MM.1S (cell line): Measurements from ENCODE around the gene CCDC81.

Source experiments
- DNase-seq: peaks from one replicate; pipeline ENCODE4 v3.0.0-alpha.2; 2015
- H2AFZ ChIP-seq: fragments of 300-600 bp; sonication (generic); 2 replicates; pipeline ENCODE4 v1.6.0; 2016; ENCODE audit warnings: antibody characterized with exemption, low read length
- H3F3A ChIP-seq: fragments of 300-600 bp; sonication (generic); 2 replicates; pipeline ENCODE4 v1.6.1; 2016; ENCODE audit warnings: mild to moderate bottlenecking, antibody characterized with exemption, low read length, moderate library complexity, mixed read lengths; ENCODE audit not compliant: insufficient read depth
- H3K27ac ChIP-seq: fragments of 300-600 bp; sonication (generic); 2 replicates; pipeline ENCODE4 v1.5.1; 2016; ENCODE audit warnings: mild to moderate bottlenecking, low read length
- H3K27me3 ChIP-seq: fragments of 300-600 bp; sonication (generic); replicated peaks from 2 replicates; pipeline ENCODE4 v1.6.0; 2016; ENCODE audit warnings: low read length; ENCODE audit not compliant: insufficient read depth
- H3K36me3 ChIP-seq: fragments of 300-600 bp; sonication (generic); replicated peaks from 2 replicates; pipeline ENCODE4 v1.6.1; 2016; ENCODE audit warnings: mild to moderate bottlenecking, low read length, mixed read lengths; ENCODE audit not compliant: insufficient read depth
- H3K4me1 ChIP-seq: fragments of 300-600 bp; sonication (generic); 2 replicates; pipeline ENCODE4 v1.6.1; 2016; ENCODE audit warnings: low read length, mixed read lengths
- H3K4me2 ChIP-seq: fragments of 300-600 bp; sonication (generic); 2 replicates; pipeline ENCODE4 v1.6.0; 2016; ENCODE audit warnings: low read depth, low read length
- H3K4me3 ChIP-seq: fragments of 300-600 bp; sonication (generic); 2 replicates; pipeline ENCODE4 v1.5.1; 2016; ENCODE audit warnings: low read length, mixed read lengths
- H3K79me2 ChIP-seq: fragments of 300-600 bp; sonication (generic); 2 replicates; pipeline ENCODE4 v1.6.1; 2016; ENCODE audit warnings: mixed run types, low read length, mixed read lengths
- H3K9ac ChIP-seq: fragments of 300-600 bp; sonication (generic); 2 replicates; pipeline ENCODE4 v1.6.1; 2016; ENCODE audit warnings: low read length, mixed read lengths
- H3K9me2 ChIP-seq: fragments of 300-600 bp; sonication (generic); replicated peaks from 2 replicates; pipeline ENCODE4 v1.6.1; 2016; ENCODE audit warnings: mild to moderate bottlenecking, low read length, mixed read lengths; ENCODE audit not compliant: insufficient read depth
- H3K9me3 ChIP-seq: fragments of 300-600 bp; sonication (generic); replicated peaks from 2 replicates; pipeline ENCODE4 v1.6.1; 2016; ENCODE audit warnings: mild to moderate bottlenecking, low read length, mixed read lengths; ENCODE audit not compliant: insufficient read depth
- H4K20me1 ChIP-seq: fragments of 300-600 bp; sonication (generic); 2 replicates; pipeline ENCODE4 v1.6.1; 2016; ENCODE audit warnings: mild to moderate bottlenecking, low read length, moderate library complexity, mixed read lengths; ENCODE audit not compliant: insufficient read depth
- EZH2 ChIP-seq: fragments of 300-600 bp; sonication (generic); optimal IDR thresholded peaks from 2 replicates; pipeline ENCODE3; 2017; ENCODE audit warnings: low read depth, mild to moderate bottlenecking, antibody characterized with exemption, low read length, mixed read lengths
- EZH2phosphoT487 ChIP-seq: fragments of 300-600 bp; sonication (generic); IDR thresholded peaks from 2 replicates; pipeline ENCODE4 v1.6.1; 2018; ENCODE audit warnings: antibody characterized with exemption, low read length
- TF ChIP-seq, protein P1 (sequence below): fragments of 300-600 bp; sonication (generic); IDR thresholded peaks from 2 replicates; pipeline ENCODE4 v1.5.1; 2016; ENCODE audit warnings: antibody characterized with exemption, low read length, mixed read lengths

CCDC81 gene

DNA sequence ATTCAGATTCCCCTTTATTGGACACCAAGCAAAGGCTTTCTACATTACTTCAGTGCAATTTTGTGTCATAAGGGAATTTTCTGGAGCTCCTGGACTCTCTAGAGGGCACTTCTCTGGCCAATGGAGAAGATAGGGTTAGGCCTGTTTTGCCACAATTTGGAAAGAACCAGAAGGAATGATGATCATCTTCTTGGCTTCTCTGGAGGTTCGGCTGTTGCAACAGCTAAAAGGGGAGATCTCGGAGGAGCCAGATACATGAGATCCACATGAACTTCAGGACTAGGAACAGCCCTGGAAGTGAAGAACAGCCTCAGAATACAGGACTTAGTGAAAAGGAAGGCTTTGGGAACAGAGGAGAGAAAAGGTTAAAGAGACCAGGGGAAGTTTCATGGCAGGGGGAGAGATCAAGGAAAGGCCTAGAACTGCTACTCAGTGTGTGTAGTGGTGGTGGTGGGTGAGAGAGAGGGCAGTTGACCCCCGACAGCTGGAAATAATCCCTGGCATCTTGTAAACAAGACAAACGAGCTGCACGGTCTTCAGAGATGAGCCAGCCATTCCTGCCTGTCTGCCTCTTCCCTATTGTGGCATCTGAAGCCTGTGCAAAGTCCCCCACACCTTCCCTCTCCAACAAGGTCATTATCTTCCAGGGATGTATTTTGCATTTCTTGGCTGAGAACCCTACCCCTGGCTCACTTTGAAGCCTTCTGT lies 83.8 kb downstream of the CCDC81 start:
- H3K27ac ChIP-seq, result no peak overlapping the region

DNA sequence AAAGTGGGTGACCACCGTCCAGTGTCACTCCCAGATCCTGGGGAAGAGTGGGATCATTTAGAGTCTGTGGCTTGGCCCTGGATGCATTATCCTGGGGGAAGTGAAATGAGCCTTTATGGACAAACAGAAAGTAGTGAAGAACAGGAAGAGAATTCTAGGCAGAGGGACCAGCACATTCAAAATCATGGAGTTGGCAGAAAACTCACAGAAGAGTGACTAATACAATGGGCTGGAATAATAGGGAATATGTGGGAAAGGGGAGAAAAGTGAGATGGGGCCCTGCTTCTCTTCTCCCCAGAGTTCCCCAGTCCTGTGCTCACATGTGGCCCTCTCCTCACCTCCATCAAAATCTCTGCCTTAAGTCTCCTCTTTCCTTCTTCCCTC lies 84.3 kb downstream of the CCDC81 start:
- TF ChIP-seq EZH2phosphoT487 (no peak), EZH2 (no peak)
- TF ChIP-seq, protein P1, sequence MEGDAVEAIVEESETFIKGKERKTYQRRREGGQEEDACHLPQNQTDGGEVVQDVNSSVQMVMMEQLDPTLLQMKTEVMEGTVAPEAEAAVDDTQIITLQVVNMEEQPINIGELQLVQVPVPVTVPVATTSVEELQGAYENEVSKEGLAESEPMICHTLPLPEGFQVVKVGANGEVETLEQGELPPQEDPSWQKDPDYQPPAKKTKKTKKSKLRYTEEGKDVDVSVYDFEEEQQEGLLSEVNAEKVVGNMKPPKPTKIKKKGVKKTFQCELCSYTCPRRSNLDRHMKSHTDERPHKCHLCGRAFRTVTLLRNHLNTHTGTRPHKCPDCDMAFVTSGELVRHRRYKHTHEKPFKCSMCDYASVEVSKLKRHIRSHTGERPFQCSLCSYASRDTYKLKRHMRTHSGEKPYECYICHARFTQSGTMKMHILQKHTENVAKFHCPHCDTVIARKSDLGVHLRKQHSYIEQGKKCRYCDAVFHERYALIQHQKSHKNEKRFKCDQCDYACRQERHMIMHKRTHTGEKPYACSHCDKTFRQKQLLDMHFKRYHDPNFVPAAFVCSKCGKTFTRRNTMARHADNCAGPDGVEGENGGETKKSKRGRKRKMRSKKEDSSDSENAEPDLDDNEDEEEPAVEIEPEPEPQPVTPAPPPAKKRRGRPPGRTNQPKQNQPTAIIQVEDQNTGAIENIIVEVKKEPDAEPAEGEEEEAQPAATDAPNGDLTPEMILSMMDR, result no peak
- no peak overlapping the region for H3K4me3 ChIP-seq
- H4K20me1 ChIP-seq, result no peaks in the 10 kb centered on the region
- H3K9ac ChIP-seq, result no peak overlapping the region
- no peaks in the 10 kb centered on the region for H3K9me3 ChIP-seq
- H3K4me1 ChIP-seq, result peaks cover 5% of the 10 kb centered on the region; the same call in 1 of the 2 replicates
- H3K36me3 ChIP-seq, result no peaks in the 10 kb centered on the region
- no peaks in the 10 kb centered on the region for H3F3A ChIP-seq
- H3K27me3 ChIP-seq, result no peaks in the 10 kb centered on the region
- H3K4me2 ChIP-seq, result no peak overlapping the region
- no peak overlapping the region for H3K27ac ChIP-seq
- DNase-seq, result no peak
- H2AFZ ChIP-seq, result no peak overlapping the region
- H3K9me2 ChIP-seq, result no peaks in the 10 kb centered on the region
- H3K79me2 ChIP-seq, result no peaks in the 10 kb centered on the region

More for the DNA sequence above, 83.8 kb downstream of the CCDC81 start:
- Histone ChIP-seq H3K79me2 (no peaks in the 10 kb centered on the region), H3K4me3 (no peak overlapping the region), H3F3A (no peaks in the 10 kb centered on the region), H3K9me2 (no peaks in the 10 kb centered on the region), H3K36me3 (no peaks in the 10 kb centered on the region), H3K4me1 (peaks cover 7% of the 10 kb centered on the region; the same call in 1 of the 2 replicates), H4K20me1 (no peaks in the 10 kb centered on the region), H3K9ac (no peak overlapping the region), H3K4me2 (no peak overlapping the region), H3K9me3 (no peaks in the 10 kb centered on the region), H2AFZ (no peak overlapping the region), H3K27me3 (no peaks in the 10 kb centered on the region)
- TF ChIP-seq EZH2 (no peak), EZH2phosphoT487 (no peak)
- TF ChIP-seq, protein P1, result no peak
- DNase-seq, result no peak

DNA sequence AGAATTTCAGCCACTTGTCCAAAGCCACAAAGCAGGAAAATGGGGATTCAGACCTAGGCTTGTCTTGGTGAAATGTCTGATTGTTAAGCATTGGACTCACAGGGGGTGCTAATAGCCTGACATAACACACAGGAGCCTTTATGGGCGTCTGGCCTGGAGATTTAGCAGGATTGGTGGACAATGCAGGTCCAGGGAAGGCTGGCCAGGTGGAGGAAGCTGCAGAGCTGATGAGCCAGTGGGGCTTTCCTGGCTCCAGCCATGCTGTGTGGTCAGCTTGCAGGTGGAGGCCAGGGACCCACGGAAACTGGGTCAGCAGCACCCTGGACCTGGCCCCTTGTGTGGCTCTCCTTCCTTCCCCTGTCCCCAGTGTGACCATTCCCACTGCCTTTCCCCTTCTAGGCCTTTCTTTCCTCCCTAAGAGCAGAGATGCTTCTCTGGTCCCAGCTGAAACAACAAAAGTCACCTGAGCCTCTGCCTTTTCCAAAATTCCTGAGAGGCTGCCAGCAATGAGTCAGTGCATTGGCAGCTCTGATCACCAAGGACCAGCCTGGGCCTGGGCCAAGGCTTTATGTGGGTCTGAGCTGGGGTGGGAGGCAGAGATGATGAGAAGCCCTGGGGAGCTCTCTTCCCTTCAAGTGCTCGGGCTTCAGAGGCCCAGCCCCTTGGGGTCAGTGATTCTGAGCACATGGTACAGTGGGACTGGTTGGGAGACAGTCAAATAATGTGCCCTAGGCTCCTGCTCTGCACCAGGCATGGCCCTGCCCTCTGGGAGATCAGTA lies 85.2 kb downstream of the CCDC81 start:
- DNase-seq, result no peak

More for the DNA sequence above, 85.2 kb downstream of the CCDC81 start:
- H3K36me3 ChIP-seq, result no peaks in the 10 kb centered on the region
- TF ChIP-seq EZH2phosphoT487 (no peak), EZH2 (no peak)
- TF ChIP-seq, protein P1, result no peak
- no peak overlapping the region for H3K27ac ChIP-seq
- H3K4me2 ChIP-seq, result no peak overlapping the region
- H3K27me3 ChIP-seq, result no peaks in the 10 kb centered on the region
- H4K20me1 ChIP-seq, result no peaks in the 10 kb centered on the region
- no peak overlapping the region for H3K4me3 ChIP-seq
- no peaks in the 10 kb centered on the region for H3F3A ChIP-seq
- H3K79me2 ChIP-seq, result no peaks in the 10 kb centered on the region
- H3K9me2 ChIP-seq, result no peaks in the 10 kb centered on the region
- H3K9me3 ChIP-seq, result no peaks in the 10 kb centered on the region
- H3K9ac ChIP-seq, result no peak overlapping the region
- no peaks in the 10 kb centered on the region for H3K4me1 ChIP-seq
- H2AFZ ChIP-seq, result no peak overlapping the region
